ENCODE data around the gene CLDN7. TPM values are rescaled to one million over a fixed set of nuclear protein-coding genes. Genes with fewer than 3 reads are reported as not detected.
A peak's percentile ranks its signal among the peaks of the same experiment; 100 is the strongest.

The CLDN7 gene, protein sequence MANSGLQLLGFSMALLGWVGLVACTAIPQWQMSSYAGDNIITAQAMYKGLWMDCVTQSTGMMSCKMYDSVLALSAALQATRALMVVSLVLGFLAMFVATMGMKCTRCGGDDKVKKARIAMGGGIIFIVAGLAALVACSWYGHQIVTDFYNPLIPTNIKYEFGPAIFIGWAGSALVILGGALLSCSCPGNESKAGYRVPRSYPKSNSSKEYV
- polyA plus RNA-seq: 100 to 1,000 TPM; 309 to 561 (median 332) TPM
- long read RNA-seq, donor 1: 0 reads
- long read RNA-seq, donor 2, transcript CLDN7-202 (5 exons, 1,228 nt): minor isoform, 7 of 126 reads
- long read RNA-seq, donor 2, transcript CLDN7-207 (3 exons, 485 nt): minor isoform, 20 of 126 reads
- long read RNA-seq, donor 2, transcript CLDN7-201 (4 exons, 1,542 nt): major isoform, 83 of 126 reads
- long read RNA-seq, donor 2, partial matches to known transcripts: 16 of 126 reads
- long read RNA-seq, donor 2, other reads (novel, unspliced or antisense): 0 of 126 reads
- long read RNA-seq, donor 3, transcript CLDN7-201 (4 exons, 1,542 nt): major isoform, 113 of 141 reads
- long read RNA-seq, donor 3, transcript CLDN7-207 (3 exons, 485 nt): minor isoform, 20 of 141 reads
- long read RNA-seq, donor 3, partial matches to known transcripts: 6 of 141 reads
- long read RNA-seq, donor 3, other reads (novel, unspliced or antisense): 0 of 141 reads
- long read RNA-seq, donor 4, partial matches to known transcripts: 0 of 2 reads
- long read RNA-seq, donor 4, other reads (novel, unspliced or antisense): 0 of 2 reads
- long read RNA-seq, donor 5, transcript CLDN7-201 (4 exons, 1,542 nt): major isoform, 38 of 62 reads
- long read RNA-seq, donor 5, transcript CLDN7-207 (3 exons, 485 nt): minor isoform, 21 of 62 reads
- long read RNA-seq, donor 5, partial matches to known transcripts: 0 of 62 reads
- long read RNA-seq, donor 5, other reads (novel, unspliced or antisense): 0 of 62 reads
- long read RNA-seq, donor 6, transcript CLDN7-201 (4 exons, 1,542 nt): major isoform, 141 of 175 reads
- long read RNA-seq, donor 6, transcript CLDN7-207 (3 exons, 485 nt): minor isoform, 26 of 175 reads
- long read RNA-seq, donor 6, partial matches to known transcripts: 6 of 175 reads
- long read RNA-seq, donor 6, other reads (novel, unspliced or antisense): 0 of 175 reads
- long read RNA-seq, donor 7, partial matches to known transcripts: 0 of 1 reads
- long read RNA-seq, donor 7, other reads (novel, unspliced or antisense): 0 of 1 reads
- long read RNA-seq, donor 8: 0 reads
- long read RNA-seq, donor 9, transcript CLDN7-201 (4 exons, 1,542 nt): major isoform, 31 of 44 reads
- long read RNA-seq, donor 9, transcript CLDN7-207 (3 exons, 485 nt): minor isoform, 7 of 44 reads
- long read RNA-seq, donor 9, partial matches to known transcripts: 5 of 44 reads
- long read RNA-seq, donor 9, other reads (novel, unspliced or antisense): 0 of 44 reads
- long read RNA-seq, donor 10, transcript CLDN7-202 (5 exons, 1,228 nt): minor isoform, 8 of 114 reads
- long read RNA-seq, donor 10, transcript CLDN7-201 (4 exons, 1,542 nt): major isoform, 81 of 114 reads
- long read RNA-seq, donor 10, transcript CLDN7-207 (3 exons, 485 nt): minor isoform, 18 of 114 reads
- long read RNA-seq, donor 10, partial matches to known transcripts: 6 of 114 reads
- long read RNA-seq, donor 10, other reads (novel, unspliced or antisense): 0 of 114 reads

DNA sequence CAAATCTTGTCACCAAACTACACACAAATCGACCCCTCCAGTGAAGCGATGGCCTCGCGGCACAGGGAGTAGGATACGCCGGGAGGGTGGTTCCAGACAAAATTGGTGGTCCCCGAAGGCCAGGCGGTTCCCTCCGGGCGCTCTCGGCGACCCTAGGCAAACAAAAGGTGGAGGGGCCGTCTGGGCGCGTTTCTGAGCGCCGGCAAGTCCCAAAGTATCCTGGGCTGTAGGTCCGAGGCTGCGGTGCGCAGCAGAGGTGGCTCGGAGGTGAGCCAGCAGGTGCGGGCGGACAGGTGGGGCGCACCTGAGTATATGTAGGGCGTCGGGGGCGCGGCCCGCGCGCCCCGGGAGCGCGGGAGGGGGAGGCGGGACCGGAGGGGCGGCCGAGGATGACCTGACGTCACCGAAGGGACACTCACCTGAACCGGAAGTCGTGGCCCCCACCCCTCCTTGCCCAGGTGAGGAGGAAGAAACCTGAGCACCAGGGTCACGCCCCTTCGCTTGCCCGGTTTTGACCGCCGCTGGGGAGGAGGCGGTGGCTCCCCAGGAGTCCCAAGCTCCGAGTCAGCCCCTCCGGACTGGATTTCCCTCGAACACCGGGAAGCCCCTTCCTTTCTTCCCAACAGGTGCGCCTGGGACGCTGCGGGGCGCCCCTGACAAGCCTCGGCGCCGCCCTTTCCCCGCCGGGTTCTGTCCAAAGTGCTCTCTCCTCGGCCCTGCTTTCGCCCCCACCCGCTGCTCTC, at the start of gene CLDN7:
TSS of gene CLDN7 (minus strand) at position 287 of the 743 bp plus-strand sequence. CDS start 435 bp downstream, outside the sequence.
- Histone ChIP-seq H3K36me3 (ENCODE audit: control insufficient read depth in 3 of 3, insufficient read depth in 2 of 3, low read depth in 1 of 3, low read length in 3 of 3) (peaks cover 0 to 35% (median 2%) of the 10 kb centered on the region in 3 donors), H3K4me3 (ENCODE audit: low read depth in 1 of 3, low read length in 3 of 3) (peak within 1 kb of the TSS; percentile 75 to 89 (median 76)), H3K4me1 (ENCODE audit: control insufficient read depth in 3 of 3, insufficient read depth in 2 of 3, low read depth in 1 of 3, low read length in 2 of 3) (peaks cover 0 to 33% (median 0%) of the 10 kb centered on the region in 3 donors), H3K27ac (ENCODE audit: low read depth in 1 of 3, low read length in 2 of 3) (peak within 1 kb of the TSS; percentile 95 to 99 (median 99)), H3K9me3 (ENCODE audit: control insufficient read depth in 2 of 2, insufficient read depth in 1 of 2, low read depth in 1 of 2, low read length in 1 of 2) (no peaks in the 10 kb centered on the region), H3K27me3 (ENCODE audit: control insufficient read depth in 3 of 3, insufficient read depth in 3 of 3, low read length in 3 of 3) (peaks cover 0 to 6% (median 0%) of the 10 kb centered on the region in 3 donors)
- 4 to 7% (median 5%) methylated on average over 40 to 64 of the region's 64 CpGs for WGBS, 3 donors
- DNase-seq (peak; percentile 97 to 98), FAIRE-seq (no peak)

DNA sequence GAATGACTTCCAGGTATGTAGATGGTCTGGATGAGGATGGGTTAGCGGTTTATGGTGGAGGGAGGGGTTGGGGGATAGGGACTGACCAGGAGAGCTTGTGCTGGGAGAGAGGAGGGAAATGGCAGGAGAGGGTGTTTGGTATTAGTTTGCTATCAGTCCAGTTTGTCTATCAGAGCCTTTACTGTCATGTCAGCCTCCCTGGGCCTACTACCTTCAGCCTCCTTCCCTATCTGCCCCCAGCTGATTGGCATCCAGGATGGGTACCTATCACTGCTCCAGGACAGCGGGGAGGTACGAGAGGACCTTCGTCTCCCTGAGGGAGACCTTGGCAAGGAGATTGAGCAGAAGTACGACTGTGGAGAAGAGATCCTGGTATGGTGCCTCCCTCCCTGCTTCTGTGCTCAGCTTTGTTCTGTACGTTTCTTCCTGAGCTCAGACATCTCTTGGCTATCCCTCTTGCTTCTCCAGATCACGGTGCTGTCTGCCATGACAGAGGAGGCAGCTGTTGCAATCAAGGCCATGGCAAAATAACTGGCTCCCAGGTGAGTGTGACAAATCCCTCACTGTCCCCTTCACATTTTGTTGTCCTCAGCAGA, 48.9 kb upstream of the CLDN7 start:
- Histone ChIP-seq H3K36me3 (ENCODE audit: control insufficient read depth in 3 of 3, insufficient read depth in 2 of 3, low read depth in 1 of 3, low read length in 3 of 3) (peaks cover 5 to 49% (median 23%) of the 10 kb centered on the region in 3 donors), H3K27ac (ENCODE audit: low read depth in 1 of 3, low read length in 2 of 3) (no peak overlapping the region), H3K4me3 (ENCODE audit: low read depth in 1 of 3, low read length in 3 of 3) (no peak overlapping the region), H3K9me3 (ENCODE audit: control insufficient read depth in 2 of 2, insufficient read depth in 1 of 2, low read depth in 1 of 2, low read length in 1 of 2) (no peaks in the 10 kb centered on the region), H3K4me1 (ENCODE audit: control insufficient read depth in 3 of 3, insufficient read depth in 2 of 3, low read depth in 1 of 3, low read length in 2 of 3) (peaks cover 2 to 33% (median 9%) of the 10 kb centered on the region in 3 donors), H3K27me3 (ENCODE audit: control insufficient read depth in 3 of 3, insufficient read depth in 3 of 3, low read length in 3 of 3) (no peaks in the 10 kb centered on the region)
- FAIRE-seq (no peak), DNase-seq (no peak)
- 77 to 85% (median 78%) methylated on average over 7 of the region's 7 CpGs for WGBS, 3 donors

DNA sequence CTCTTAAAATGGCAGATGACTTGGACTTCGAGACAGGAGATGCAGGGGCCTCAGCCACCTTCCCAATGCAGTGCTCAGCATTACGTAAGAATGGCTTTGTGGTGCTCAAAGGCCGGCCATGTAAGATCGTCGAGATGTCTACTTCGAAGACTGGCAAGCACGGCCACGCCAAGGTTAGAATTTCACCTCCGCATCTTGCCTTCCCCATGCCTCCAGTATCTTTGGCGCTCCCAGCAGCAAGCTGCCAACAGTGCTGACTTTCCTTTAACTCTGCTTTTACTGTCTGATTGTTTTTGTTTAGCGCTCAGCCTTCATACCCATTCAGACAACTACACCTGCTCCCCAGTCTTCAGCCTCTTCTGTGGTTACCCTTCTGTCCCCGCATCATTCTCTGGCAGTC, 47.4 kb upstream of the CLDN7 start:
- peaks cover 5 to 43% (median 23%) of the 10 kb centered on the region in 3 donors for H3K36me3 ChIP-seq (ENCODE audit: control insufficient read depth in 3 of 3, insufficient read depth in 2 of 3, low read depth in 1 of 3, low read length in 3 of 3)
- H3K27me3 ChIP-seq (ENCODE audit: control insufficient read depth in 3 of 3, insufficient read depth in 3 of 3, low read length in 3 of 3): no peaks in the 10 kb centered on the region
- H3K9me3 ChIP-seq (ENCODE audit: control insufficient read depth in 2 of 2, insufficient read depth in 1 of 2, low read depth in 1 of 2, low read length in 1 of 2): no peaks in the 10 kb centered on the region
- peaks cover 2 to 26% (median 6%) of the 10 kb centered on the region in 3 donors for H3K4me1 ChIP-seq (ENCODE audit: control insufficient read depth in 3 of 3, insufficient read depth in 2 of 3, low read depth in 1 of 3, low read length in 2 of 3)
- no peak for FAIRE-seq
- no peak overlapping the region for H3K4me3 ChIP-seq (ENCODE audit: low read depth in 1 of 3, low read length in 3 of 3)
- H3K27ac ChIP-seq (ENCODE audit: low read depth in 1 of 3, low read length in 2 of 3): peak overlapping the region in 2 of 3 donors; percentile 27 to 98
- no peak for DNase-seq
- 73 to 80% (median 80%) methylated on average over 12 of the region's 12 CpGs for WGBS, 3 donors

DNA sequence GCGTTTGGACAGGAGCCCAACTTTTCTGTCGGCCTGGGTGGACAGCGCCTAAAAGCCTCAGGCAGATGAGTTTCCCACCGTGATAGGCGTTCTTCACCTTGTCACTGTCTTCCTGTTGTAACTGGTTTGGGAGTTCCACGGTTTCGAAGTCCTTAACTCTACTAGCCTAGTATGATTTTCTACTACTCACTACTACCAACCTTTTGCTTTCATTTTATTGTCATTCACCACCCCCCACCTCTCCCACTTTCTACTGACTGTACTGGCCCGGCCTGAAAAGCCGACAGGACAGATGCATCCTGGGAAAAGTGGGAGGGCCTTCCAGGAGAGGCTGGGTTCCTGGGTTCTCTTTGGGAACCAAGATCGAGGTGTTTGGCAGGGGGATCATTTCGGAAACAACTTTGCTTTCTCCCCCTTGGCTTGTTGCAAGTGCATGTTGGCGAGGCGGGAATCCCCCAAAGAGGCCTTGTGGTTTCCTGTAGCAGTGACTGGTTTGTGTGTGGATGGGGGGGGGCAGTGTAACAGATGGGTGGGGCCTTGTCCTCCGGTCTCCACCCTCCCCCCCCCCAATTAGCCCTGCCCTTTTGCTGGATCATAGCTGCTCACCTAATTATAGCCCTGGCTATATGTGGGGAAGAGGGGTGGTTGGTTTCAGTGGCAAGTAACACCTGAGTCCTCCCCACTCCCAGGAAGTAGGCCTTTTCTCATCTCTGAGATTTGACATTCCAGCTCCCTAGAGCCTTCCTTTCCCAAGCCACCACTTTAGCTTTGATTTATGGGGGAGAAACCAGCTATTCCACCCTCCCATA, 46.6 kb upstream of the CLDN7 start:
- Histone ChIP-seq H3K27ac (ENCODE audit: low read depth in 1 of 3, low read length in 2 of 3) (peak overlapping the region; percentile 96 to 98 (median 96)), H3K9me3 (ENCODE audit: control insufficient read depth in 2 of 2, insufficient read depth in 1 of 2, low read depth in 1 of 2, low read length in 1 of 2) (no peaks in the 10 kb centered on the region), H3K4me3 (ENCODE audit: low read depth in 1 of 3, low read length in 3 of 3) (peak overlapping the region; percentile 87 to 99 (median 95)), H3K27me3 (ENCODE audit: control insufficient read depth in 3 of 3, insufficient read depth in 3 of 3, low read length in 3 of 3) (no peaks in the 10 kb centered on the region), H3K4me1 (ENCODE audit: control insufficient read depth in 3 of 3, insufficient read depth in 2 of 3, low read depth in 1 of 3, low read length in 2 of 3) (peaks cover 2 to 18% (median 6%) of the 10 kb centered on the region in 3 donors), H3K36me3 (ENCODE audit: control insufficient read depth in 3 of 3, insufficient read depth in 2 of 3, low read depth in 1 of 3, low read length in 3 of 3) (peaks cover 5 to 40% (median 23%) of the 10 kb centered on the region in 3 donors)
- WGBS, 3 donors: 0 to 2% (median 0%) methylated on average over 13 to 14 of the region's 14 CpGs
- DNase-seq (peak; percentile 90 to 92), FAIRE-seq (no peak)

DNA sequence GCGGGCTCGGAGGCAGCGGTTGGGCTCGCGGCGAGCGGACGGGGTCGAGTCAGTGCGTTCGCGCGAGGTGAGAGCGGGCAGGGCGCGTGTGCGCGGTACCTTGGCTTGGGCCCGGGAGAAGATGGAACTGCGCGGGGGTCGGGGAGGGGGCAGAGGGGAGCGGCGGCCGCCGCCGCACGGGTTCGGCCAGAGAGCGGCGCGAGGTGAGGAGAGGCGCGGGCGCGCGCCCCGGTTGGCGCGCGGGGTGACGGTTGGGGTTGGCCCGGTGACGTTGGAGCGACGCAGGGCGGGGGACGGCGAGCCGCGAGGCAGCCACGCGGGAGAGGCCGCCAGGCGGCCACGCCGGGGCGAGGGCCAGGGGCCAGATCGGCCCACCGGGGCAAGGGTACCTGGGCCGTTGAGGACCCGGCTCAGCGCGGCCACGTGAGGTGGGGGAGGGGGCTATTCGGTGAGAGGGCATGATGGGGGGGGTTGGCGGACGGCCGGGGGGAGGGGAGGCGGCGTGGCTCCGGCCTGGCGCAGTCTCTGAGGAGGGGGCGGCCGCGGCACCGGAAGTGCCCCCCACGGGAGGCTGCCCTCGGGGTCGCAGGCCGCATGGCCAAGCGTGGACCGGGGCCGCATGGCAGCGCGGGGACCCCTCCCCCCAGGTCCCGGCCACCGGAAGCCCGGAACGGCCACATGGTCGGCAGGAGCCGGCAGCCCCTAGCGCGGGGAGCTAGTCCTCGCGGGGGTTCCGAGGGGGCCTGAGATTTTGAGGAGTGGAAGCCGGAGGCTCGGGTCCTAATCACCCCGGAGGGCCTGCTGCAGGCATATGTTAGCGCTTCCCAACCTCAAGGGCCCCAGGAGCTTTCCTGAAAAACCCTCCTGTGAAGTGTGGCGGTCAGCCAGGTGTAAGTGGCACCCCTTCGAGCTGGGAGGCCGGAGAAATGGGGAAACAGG, 45.7 kb upstream of the CLDN7 start:
- peak overlapping the region; percentile 87 to 99 (median 95) for H3K4me3 ChIP-seq (ENCODE audit: low read depth in 1 of 3, low read length in 3 of 3)
- peak; percentile 40 to 64 for DNase-seq

More for the DNA sequence above, 45.7 kb upstream of the CLDN7 start:
- no peak for FAIRE-seq
- peak overlapping the region; percentile 96 to 98 (median 96) for H3K27ac ChIP-seq (ENCODE audit: low read depth in 1 of 3, low read length in 2 of 3)
- H3K9me3 ChIP-seq (ENCODE audit: control insufficient read depth in 2 of 2, insufficient read depth in 1 of 2, low read depth in 1 of 2, low read length in 1 of 2): no peaks in the 10 kb centered on the region
- H3K4me1 ChIP-seq (ENCODE audit: control insufficient read depth in 3 of 3, insufficient read depth in 2 of 3, low read depth in 1 of 3, low read length in 2 of 3): peaks cover 2 to 17% (median 6%) of the 10 kb centered on the region in 3 donors
- WGBS, 3 donors: 0 to 1% (median 0%) methylated on average over 36 to 104 of the region's 104 CpGs
- no peaks in the 10 kb centered on the region for H3K27me3 ChIP-seq (ENCODE audit: control insufficient read depth in 3 of 3, insufficient read depth in 3 of 3, low read length in 3 of 3)
- peaks cover 0 to 32% (median 18%) of the 10 kb centered on the region in 3 donors for H3K36me3 ChIP-seq (ENCODE audit: control insufficient read depth in 3 of 3, insufficient read depth in 2 of 3, low read depth in 1 of 3, low read length in 3 of 3)

Data from small intestine (tissue), 16 donors.